Measurements from ENCODE around the gene HDGFL3.
"Not testable (repeated sequence)": the region's sequence is repeated elsewhere in the genome, so short reads cannot be mapped to it uniquely, and the experiment has no call there.

HDGFL3 gene

DNA sequence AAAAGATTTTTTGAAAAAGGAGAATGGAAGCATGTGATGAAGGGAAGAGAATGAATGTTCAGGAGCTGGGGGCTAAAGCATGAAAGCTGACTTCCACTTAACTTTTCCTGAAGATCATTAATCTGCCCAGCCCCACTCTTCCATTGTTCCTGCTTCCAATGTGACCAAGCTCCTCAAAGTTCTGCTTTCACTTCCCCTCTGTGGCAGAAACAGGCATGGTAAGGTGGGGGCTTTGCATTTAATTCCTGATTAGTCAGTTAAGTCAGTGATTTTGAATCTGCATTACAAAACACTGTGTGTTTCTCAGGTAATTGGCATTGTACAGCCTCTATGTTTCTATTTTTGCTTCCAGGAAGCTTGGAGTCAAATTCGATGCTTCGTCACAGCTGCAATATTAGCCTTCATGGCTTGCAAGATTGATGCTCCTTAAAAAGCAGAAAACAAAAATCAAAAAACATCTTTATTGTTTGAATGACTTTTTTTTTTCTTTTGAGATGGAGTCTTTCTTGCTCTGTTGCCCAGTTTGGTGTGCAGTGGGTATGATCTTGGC lies 107.5 kb downstream of the HDGFL3 start:
- H3K36me3 ChIP-seq (ENCODE audit: insufficient read depth, low read length) = no peaks in the 10 kb centered on the region
- no peaks in the 10 kb centered on the region for H3K27me3 ChIP-seq (ENCODE audit: insufficient read depth, low read length)
- no peak overlapping the region for H2AFZ ChIP-seq (ENCODE audit: low read depth, low read length)
- H3K4me1 ChIP-seq (ENCODE audit: insufficient read depth, low read length) = peaks cover 15% of the 10 kb centered on the region
- no peaks in the 10 kb centered on the region for H3K9me3 ChIP-seq (ENCODE audit: low read length)
- no peak overlapping the region for H3K4me3 ChIP-seq (ENCODE audit: low read length)

DNA sequence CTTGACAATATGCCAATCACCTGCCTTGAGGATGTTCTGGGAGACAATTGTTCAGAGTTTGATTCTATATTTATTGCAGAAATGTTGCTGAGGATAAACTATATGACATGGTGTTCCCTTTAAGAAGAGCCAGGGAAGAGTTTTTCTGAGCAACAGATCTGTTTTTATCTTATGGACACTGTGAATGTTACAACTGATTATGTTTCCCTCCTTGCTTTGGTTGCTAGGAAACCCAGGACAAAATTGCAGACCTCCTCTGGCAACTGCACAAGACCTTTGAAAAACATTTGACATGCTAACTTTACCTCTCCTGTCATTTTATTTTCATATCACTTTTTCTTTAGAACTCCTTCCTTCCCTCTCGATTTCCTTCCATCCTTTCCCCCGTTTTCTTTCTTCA lies 108.3 kb downstream of the HDGFL3 start:
- Histone ChIP-seq H3K4me3 (ENCODE audit: low read length) (no peak overlapping the region), H3K27me3 (ENCODE audit: insufficient read depth, low read length) (no peaks in the 10 kb centered on the region), H3K4me1 (ENCODE audit: insufficient read depth, low read length) (peaks cover 21% of the 10 kb centered on the region), H2AFZ (ENCODE audit: low read depth, low read length) (no peak overlapping the region), H3K9me3 (ENCODE audit: low read length) (no peaks in the 10 kb centered on the region), H3K36me3 (ENCODE audit: insufficient read depth, low read length) (no peaks in the 10 kb centered on the region)

DNA sequence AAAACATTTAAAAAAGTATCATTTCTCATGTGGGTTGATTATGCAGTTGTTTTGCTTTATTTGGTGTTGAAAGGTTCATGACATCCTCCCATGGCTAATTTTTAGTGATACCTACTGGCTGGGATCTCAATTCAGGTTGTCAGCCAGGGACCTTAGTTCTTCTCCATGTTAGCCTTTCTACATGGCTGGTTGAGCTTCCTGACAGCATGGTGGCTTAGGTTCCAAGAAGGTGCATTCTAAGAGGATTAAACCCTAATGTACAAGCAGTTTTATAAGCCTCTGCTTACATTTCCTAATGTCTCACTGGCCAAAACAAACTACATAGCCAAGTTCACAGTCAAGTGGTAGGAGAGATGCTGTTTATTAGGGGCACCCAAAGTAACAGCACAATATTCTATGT lies 109.5 kb downstream of the HDGFL3 start:
- Histone ChIP-seq H3K4me3 (ENCODE audit: low read length) (no peak overlapping the region), H3K27me3 (ENCODE audit: insufficient read depth, low read length) (no peaks in the 10 kb centered on the region), H3K9me3 (ENCODE audit: low read length) (no peaks in the 10 kb centered on the region), H3K4me1 (ENCODE audit: insufficient read depth, low read length) (peaks cover 23% of the 10 kb centered on the region), H2AFZ (ENCODE audit: low read depth, low read length) (no peak overlapping the region), H3K36me3 (ENCODE audit: insufficient read depth, low read length) (no peaks in the 10 kb centered on the region)

DNA sequence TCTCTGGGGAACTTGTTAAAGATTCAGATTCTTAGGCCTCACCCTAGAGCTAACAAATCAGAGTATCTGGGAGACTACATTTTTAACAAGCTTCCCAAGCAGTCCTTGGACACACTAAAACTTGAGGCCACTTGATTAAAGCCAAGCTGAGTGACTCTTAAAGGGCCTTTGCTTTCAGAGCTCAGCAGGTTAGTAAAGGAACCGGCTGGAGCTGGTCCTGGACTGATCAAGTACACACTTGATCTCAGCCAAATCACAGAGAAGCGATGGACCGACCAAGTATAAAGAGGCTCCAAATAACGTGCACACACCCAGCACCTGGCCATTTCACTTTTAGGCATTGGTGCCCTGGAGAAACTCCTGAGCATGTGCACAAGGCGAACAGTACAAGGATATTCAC lies 113.0 kb downstream of the HDGFL3 start:
- Histone ChIP-seq H3K4me3 (ENCODE audit: low read length) (no peak overlapping the region), H2AFZ (ENCODE audit: low read depth, low read length) (peak overlapping the region; percentile 55), H3K4me1 (ENCODE audit: insufficient read depth, low read length) (peaks cover 16% of the 10 kb centered on the region), H3K27me3 (ENCODE audit: insufficient read depth, low read length) (no peaks in the 10 kb centered on the region), H3K9me3 (ENCODE audit: low read length) (no peaks in the 10 kb centered on the region), H3K36me3 (ENCODE audit: insufficient read depth, low read length) (no peaks in the 10 kb centered on the region)

DNA sequence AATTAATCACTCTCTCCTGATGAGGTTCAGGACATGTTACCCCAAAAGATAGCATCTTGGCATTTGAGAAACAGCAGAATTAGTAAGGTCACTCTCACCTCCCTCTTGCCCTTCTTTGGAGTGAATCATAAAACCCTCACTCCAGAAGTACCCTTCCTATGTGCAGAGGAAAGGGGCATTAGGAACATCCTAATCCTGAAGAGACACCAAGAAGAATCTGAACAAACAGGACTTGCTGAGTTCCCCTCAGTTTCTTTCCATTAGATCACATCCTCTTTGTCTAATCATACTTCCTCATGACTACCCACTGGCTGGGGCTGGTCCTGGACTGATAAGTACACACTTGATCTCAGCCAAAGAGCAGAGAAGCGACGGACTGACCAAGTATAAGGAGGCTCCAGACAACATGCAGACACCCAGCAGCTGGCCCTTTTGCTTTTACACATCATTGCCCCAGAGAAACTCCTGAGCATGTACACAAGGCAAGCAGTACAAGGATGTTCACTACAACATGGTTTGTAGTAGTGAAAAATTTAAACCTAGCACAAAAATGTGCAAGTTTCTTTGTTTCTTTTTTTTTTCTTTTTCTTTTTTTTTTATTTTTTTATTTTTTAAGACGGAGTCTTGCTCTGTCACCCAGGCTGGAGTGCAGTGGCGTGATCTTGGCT lies 115.2 kb downstream of the HDGFL3 start:
- Histone ChIP-seq H3K9me3 (ENCODE audit: low read length) (no peaks in the 10 kb centered on the region), H3K4me1 (ENCODE audit: insufficient read depth, low read length) (peaks cover 8% of the 10 kb centered on the region), H3K36me3 (ENCODE audit: insufficient read depth, low read length) (no peaks in the 10 kb centered on the region), H2AFZ (ENCODE audit: low read depth, low read length) (no peak overlapping the region), H3K27me3 (ENCODE audit: insufficient read depth, low read length) (no peaks in the 10 kb centered on the region), H3K4me3 (ENCODE audit: low read length) (no peak overlapping the region)

DNA sequence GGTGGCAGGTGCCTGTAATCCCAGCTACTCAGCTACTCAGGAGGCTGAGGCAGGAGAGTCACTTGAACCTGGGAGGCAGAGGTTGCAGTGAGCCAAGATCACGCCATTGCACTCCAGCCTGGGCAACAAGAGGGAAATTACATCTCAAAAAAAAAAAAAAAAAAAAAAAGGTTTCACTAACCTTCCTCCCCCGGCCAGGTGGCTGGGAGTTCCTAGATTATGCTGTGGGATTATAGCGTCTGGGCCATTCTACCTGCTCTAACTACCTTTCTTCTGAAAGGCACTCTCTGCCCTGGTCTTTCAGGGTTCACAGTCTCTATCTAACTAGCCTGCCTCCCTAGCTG lies 115.7 kb downstream of the HDGFL3 start:
- not testable (repeated sequence) for H3K4me1 ChIP-seq (ENCODE audit: insufficient read depth, low read length); H3K9me3 ChIP-seq (ENCODE audit: low read length); H3K36me3 ChIP-seq (ENCODE audit: insufficient read depth, low read length); H3K27me3 ChIP-seq (ENCODE audit: insufficient read depth, low read length); H2AFZ ChIP-seq (ENCODE audit: low read depth, low read length); H3K4me3 ChIP-seq (ENCODE audit: low read length)

DNA sequence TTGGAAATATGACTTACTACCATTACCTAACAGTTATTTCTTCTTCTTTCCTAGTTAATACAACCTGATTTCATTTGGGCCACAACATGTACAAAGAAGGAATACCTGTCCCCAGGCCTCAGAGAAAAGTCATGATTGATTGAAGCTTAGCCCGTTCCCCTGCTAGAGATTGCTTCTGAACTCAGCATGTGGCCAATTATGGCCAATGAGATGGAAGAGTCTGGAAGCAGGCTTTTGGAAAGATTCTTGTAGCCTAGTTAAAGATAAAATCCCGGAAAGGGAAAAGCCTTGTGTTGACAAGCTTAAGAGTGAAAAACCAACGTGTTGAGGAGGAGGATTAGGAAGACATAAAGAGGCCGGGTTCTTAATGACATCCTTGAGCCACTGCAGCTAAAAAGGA lies 117.2 kb downstream of the HDGFL3 start:
- H3K4me3 ChIP-seq (ENCODE audit: low read length) = no peak overlapping the region
- no peaks in the 10 kb centered on the region for H3K27me3 ChIP-seq (ENCODE audit: insufficient read depth, low read length)
- H3K36me3 ChIP-seq (ENCODE audit: insufficient read depth, low read length) = no peaks in the 10 kb centered on the region
- peaks cover 8% of the 10 kb centered on the region for H3K4me1 ChIP-seq (ENCODE audit: insufficient read depth, low read length)
- H2AFZ ChIP-seq (ENCODE audit: low read depth, low read length) = no peak overlapping the region
- no peaks in the 10 kb centered on the region for H3K9me3 ChIP-seq (ENCODE audit: low read length)

DNA sequence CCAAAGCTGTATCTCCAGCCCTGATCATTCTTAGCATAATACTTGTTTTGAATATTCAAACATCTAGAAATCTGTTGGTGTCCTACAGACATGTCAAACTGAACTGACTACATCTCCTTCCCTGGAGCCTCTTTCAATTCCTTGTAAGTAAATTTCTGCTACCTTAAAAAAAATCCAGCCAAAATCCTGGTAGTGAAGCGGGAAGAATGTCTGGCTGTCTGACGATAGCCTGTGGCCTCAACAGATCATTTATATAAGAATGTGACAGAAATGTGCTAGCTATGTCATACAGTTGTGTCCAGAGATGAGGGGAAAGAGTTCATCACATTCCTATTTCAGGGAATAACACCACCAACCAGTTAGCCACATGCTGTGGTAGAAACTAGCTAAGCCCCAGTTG lies 118.7 kb downstream of the HDGFL3 start:
- H3K27me3 ChIP-seq (ENCODE audit: insufficient read depth, low read length) = no peaks in the 10 kb centered on the region
- no peak overlapping the region for H2AFZ ChIP-seq (ENCODE audit: low read depth, low read length)
- H3K36me3 ChIP-seq (ENCODE audit: insufficient read depth, low read length) = no peaks in the 10 kb centered on the region
- no peaks in the 10 kb centered on the region for H3K9me3 ChIP-seq (ENCODE audit: low read length)
- no peak overlapping the region for H3K4me3 ChIP-seq (ENCODE audit: low read length)
- no peaks in the 10 kb centered on the region for H3K4me1 ChIP-seq (ENCODE audit: insufficient read depth, low read length)

DNA sequence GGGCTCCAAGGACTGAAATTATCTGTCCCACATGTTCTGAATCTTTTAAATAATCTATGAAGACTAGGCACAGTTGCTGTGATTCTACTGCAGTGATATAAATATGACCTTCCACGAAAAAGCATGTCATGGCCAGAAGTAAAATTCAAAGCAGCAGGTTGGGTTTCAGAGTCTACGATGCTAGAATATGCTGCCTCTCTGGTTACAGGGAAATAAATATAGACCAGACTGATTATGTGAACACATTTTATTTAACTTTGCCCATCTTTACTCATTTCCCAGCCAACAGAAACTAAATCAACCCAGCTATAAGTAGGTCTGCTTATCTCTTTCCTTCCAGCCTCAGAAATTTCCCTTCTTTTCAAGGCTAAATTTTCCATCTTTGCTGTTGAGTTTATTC lies 120.0 kb downstream of the HDGFL3 start:
- Histone ChIP-seq H3K4me3 (ENCODE audit: low read length) (no peak overlapping the region), H2AFZ (ENCODE audit: low read depth, low read length) (no peak overlapping the region), H3K27me3 (ENCODE audit: insufficient read depth, low read length) (no peaks in the 10 kb centered on the region), H3K4me1 (ENCODE audit: insufficient read depth, low read length) (no peaks in the 10 kb centered on the region), H3K9me3 (ENCODE audit: low read length) (no peaks in the 10 kb centered on the region), H3K36me3 (ENCODE audit: insufficient read depth, low read length) (no peaks in the 10 kb centered on the region)

DNA sequence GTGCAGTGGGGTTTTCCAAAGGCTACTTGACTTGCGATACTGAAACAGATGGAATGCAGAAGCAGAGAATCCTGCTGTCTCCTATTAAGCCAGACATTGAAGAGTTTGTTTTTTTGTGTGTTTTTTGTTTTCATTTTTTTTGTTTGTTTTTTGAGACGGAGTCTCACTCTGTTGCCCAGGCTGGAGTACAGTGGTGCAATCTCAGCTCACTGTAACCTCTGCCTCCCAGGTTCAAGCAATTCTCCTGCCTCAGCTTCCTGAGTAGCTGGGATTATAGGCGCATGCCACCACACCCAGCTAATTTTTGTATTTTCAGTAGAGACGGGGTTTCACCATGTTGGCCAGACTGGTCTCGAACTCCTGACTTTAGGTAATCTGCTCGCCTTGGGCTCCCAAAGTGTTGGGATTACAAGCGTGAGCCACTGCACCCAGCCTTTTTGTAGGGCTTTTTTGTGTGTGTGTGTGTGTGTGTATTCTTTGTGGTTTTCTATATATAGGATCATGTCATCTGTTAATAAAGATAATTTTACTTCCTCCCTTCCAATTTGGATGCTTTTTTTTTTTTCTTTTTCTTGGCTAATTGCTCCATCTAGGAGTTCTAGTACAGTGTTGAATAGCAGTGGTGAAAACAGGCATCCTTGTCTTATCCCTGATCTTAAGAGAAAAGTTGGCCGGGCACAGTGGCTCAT lies 121.6 kb downstream of the HDGFL3 start:
- not testable (repeated sequence) for H3K9me3 ChIP-seq (ENCODE audit: low read length); H3K36me3 ChIP-seq (ENCODE audit: insufficient read depth, low read length); H3K4me3 ChIP-seq (ENCODE audit: low read length); H3K4me1 ChIP-seq (ENCODE audit: insufficient read depth, low read length); H2AFZ ChIP-seq (ENCODE audit: low read depth, low read length); H3K27me3 ChIP-seq (ENCODE audit: insufficient read depth, low read length)

DNA sequence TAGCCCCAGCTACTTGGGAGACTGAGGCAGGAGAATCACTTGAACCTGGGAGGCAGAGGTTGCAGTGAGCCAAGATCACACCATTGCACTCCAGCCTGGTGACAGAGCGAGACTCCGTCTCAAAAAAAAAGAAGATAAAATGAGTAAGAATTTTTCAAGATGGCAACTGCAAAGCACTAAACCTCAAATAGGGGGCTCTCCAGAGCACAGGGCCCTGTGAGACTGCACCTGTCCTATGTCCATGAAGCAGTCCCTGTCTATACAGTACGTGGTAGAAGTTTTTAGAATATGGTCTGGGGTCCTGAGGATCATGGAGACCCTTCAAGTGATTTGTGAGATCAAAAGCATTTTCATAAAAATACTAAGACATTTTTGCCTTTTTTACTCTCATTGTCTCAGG lies 122.2 kb downstream of the HDGFL3 start:
- not testable (repeated sequence) for H3K36me3 ChIP-seq (ENCODE audit: insufficient read depth, low read length)

DNA sequence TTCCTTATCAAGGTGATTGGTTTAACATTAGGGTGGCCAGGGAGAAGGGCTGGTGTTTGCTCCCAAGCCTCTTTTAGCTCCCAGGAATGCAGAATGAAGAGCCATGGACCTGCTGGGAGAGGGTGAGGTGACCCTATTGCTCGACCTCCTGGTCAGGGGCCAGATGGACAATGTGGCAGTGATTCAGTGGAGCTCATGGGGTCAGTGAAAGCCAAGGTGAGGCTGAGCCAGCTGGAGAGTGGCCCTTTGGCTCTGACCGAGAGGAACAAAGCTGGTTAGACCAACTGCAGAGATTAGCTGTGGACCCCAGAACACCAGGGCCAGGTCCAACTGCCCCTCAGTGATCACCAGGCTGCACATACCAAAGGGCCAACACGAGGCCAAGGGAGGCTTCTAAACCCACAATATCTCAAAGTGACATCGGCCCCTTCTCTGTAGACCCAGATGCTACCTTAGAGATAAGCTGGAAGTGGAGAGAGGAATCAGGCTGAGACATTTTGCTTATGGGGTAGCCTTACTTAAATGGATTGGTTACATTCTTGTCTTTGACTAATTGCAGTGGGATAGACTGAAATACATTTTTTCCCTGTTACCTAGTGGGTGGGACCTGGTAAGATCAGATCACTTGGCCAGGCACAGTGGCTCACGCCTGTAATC lies 124.8 kb downstream of the HDGFL3 start:
- Histone ChIP-seq H3K4me1 (ENCODE audit: insufficient read depth, low read length) (peaks cover 1% of the 10 kb centered on the region), H3K27me3 (ENCODE audit: insufficient read depth, low read length) (peaks cover 5% of the 10 kb centered on the region), H3K4me3 (ENCODE audit: low read length) (no peak overlapping the region), H2AFZ (ENCODE audit: low read depth, low read length) (no peak overlapping the region), H3K9me3 (ENCODE audit: low read length) (no peaks in the 10 kb centered on the region), H3K36me3 (ENCODE audit: insufficient read depth, low read length) (no peaks in the 10 kb centered on the region)

More for the DNA sequence above, 122.2 kb downstream of the HDGFL3 start:
- H3K27me3 ChIP-seq (ENCODE audit: insufficient read depth, low read length); H3K4me1 ChIP-seq (ENCODE audit: insufficient read depth, low read length); H3K9me3 ChIP-seq (ENCODE audit: low read length); H3K4me3 ChIP-seq (ENCODE audit: low read length); H2AFZ ChIP-seq (ENCODE audit: low read depth, low read length): not testable (repeated sequence)

DNA sequence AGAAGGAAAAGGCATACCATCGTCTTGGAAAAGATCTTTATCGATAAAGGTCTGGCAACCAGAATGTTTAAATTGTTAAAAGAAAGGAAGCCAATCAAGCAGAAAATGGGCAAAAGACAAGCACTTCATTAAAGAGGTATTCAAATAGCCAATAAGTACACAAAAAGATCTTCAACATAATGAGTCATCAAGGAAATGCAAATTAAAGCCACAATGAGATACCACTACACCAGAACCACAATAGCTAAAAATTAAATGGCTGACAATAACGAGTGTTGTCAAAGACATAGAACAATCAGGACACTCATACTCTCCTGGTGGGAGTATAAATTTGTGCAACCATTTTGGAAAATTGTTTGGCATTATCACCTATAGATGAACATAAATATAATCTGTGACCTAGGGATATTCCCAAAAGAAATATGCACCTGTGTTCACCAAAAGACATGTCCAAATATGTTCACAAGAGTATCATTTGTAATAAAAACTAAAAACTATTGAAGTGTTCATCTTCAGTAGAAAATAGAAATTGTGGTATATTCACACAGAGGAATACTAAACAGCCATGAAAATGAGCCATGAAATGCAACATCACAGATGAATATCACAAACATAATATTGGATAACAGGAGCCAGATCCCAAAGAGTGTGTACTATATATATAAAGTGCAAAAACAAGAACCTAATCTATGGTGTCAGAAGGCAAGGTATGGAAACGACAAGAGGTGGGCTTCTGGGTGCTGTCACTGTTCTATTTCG lies 126.2 kb downstream of the HDGFL3 start:
- no peaks in the 10 kb centered on the region for H3K36me3 ChIP-seq (ENCODE audit: insufficient read depth, low read length)
- H3K4me3 ChIP-seq (ENCODE audit: low read length) = no peak overlapping the region
- peaks cover 5% of the 10 kb centered on the region for H3K27me3 ChIP-seq (ENCODE audit: insufficient read depth, low read length)
- H3K9me3 ChIP-seq (ENCODE audit: low read length) = no peaks in the 10 kb centered on the region
- H2AFZ ChIP-seq (ENCODE audit: low read depth, low read length) = no peak overlapping the region
- H3K4me1 ChIP-seq (ENCODE audit: insufficient read depth, low read length) = peaks cover 6% of the 10 kb centered on the region
